22Rv1 (cell line): ENCODE measurements around the gene PKIG.

ENCODE experiments used
- H3K27ac ChIP-seq: fragments of 450-650 bp; 2 replicates; pipeline ENCODE4 v1.5.1; 2017
- CTCF ChIP-seq: fragments of 450-650 bp; IDR thresholded peaks from 2 replicates; pipeline ENCODE4 v1.5.1; 2017; ENCODE audit warnings: mild to moderate bottlenecking
- ZFX ChIP-seq: fragments of 450-650 bp; IDR thresholded peaks from 2 replicates; pipeline ENCODE4 v1.6.1; 2017; ENCODE audit warnings: antibody characterized with exemption, borderline replicate concordance

The PKIG gene

GRCh38 chr20:44627364-44628010 is 45.1 kb downstream of the PKIG start:
- H3K27ac ChIP-seq, result no peak overlapping the region
- TF ChIP-seq CTCF (no peak), ZFX (no peak)

GRCh38 chr20:44629017-44629385 is 46.6 kb downstream of the PKIG start:
- no peak overlapping the region for H3K27ac ChIP-seq
- TF ChIP-seq CTCF (no peak), ZFX (no peak)

- TF ChIP-seq ZFX (no peak), CTCF (no peak)
- H3K27ac ChIP-seq, result no peak overlapping the region
Measured at GRCh38 chr20:44629542-44629941, 47.2 kb downstream of the PKIG start.

GRCh38 chr20:44630297-44630696 is 47.9 kb downstream of the PKIG start:
- no peak for TF ChIP-seq CTCF
- TF ChIP-seq ZFX, result no peak
- H3K27ac ChIP-seq, result no peak overlapping the region

GRCh38 chr20:44632103-44632752 is 49.8 kb downstream of the PKIG start:
- TF ChIP-seq CTCF (no peak), ZFX (no peak)

GRCh38 chr20:44633187-44633810 is 50.9 kb downstream of the PKIG start:
- H3K27ac ChIP-seq, result no peak overlapping the region
- no peak for TF ChIP-seq ZFX
- TF ChIP-seq CTCF, result no peak

More at GRCh38 chr20:44632103-44632752, 49.8 kb downstream of the PKIG start:
- H3K27ac ChIP-seq, result no peak overlapping the region
